ENCODE results near the gene CSK.

GRCh38 chr15:74784426-74785193 is 2.7 kb downstream of the CSK start:
- TF ChIP-seq CTCF (IDR thresholded peaks at IDR 0.05; ENCODE audit: borderline replicate concordance, extremely low read depth, low read length, poor library complexity, severe bottlenecking) = no peak
- no peak for TF ChIP-seq EZH2 (IDR thresholded peaks at IDR 0.05; ENCODE audit: borderline replicate concordance, low read depth, low read length, severe bottlenecking)

Measured in DND-41 (cell line).